Neural progenitor cell (in vitro differentiated cells): Measurements from ENCODE around the gene LINGO3.

ENCODE experiments used
- CTCF ChIP-seq: fragments of 200-600 bp; sonication (generic); IDR thresholded peaks from 2 replicates; pipeline ENCODE4 v1.5.1; 2017; ENCODE audit warnings: antibody characterized with exemption, mild to moderate bottlenecking
- EZH2 ChIP-seq: fragments of 200-600 bp; sonication (generic); IDR thresholded peaks from 2 replicates; pipeline ENCODE4 v1.6.1; 2017; ENCODE audit warnings: antibody characterized with exemption, mild to moderate bottlenecking, moderate library complexity
- EZH2phosphoT487 ChIP-seq: fragments of 200-600 bp; sonication (generic); IDR thresholded peaks from 2 replicates; pipeline ENCODE4 v1.6.1; 2017; ENCODE audit warnings: antibody characterized with exemption

- TF ChIP-seq EZH2 (no peak), CTCF (no peak), EZH2phosphoT487 (no peak)
Measured at GRCh38 chr19:2276429-2276986, 31.4 kb downstream of the LINGO3 start.
